ENCODE data around the gene HEPACAM2. TPM values are rescaled to one million over a fixed set of nuclear protein-coding genes. Genes with fewer than 3 reads are reported as not detected.
A peak's percentile ranks its signal among the peaks of the same experiment; 100 is the strongest.

HEPACAM2 gene
- polyA plus RNA-seq (2013, experiment 1 of 2; ENCODE audit: insufficient read length): not detected
- not detected for polyA plus RNA-seq (2013, experiment 2 of 2; ENCODE audit: insufficient read length)

DNA sequence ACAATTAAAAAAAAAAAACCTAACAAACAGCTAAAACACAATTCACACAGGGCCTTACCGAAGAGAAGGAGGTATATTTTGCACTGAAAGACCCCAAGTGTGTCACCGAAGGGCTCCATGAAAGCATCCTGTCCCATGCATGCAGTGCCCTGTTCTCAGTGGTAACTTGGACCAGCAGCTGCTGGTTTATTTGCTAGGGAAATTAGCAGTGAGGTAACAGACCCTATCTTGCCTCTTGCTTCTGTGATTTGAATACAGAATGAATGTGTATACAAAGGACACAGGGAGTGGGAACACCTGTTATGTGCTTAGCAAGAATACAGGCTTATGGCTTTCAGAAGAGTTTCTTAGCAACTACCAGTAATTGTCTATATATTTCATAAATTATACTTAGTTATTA, at the start of gene HEPACAM2:
HEPACAM2 (minus strand) TSS at position 160 of the 400 bp plus-strand sequence.
- DNase-seq: no peak

DNA sequence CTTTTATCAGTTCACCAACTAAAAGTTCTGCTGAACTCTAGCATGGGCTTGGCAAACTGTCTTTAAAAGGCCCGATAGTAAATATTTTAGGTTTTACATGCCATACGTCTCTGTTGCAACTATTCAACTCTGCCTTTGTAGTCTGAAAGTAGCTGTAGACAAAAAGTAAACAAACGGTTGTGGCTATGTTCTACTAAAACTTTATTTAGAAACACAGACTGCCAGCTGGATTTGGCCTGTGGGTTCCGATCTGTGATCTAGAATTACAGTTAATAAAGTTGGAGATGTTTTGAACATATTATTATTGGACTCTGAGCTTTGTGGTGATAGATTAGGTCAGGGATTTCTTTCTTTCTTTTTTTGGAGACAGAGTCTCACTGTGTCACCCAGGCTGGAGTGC, 39.0 kb upstream of the HEPACAM2 start:
- DNase-seq: no peak

DNA sequence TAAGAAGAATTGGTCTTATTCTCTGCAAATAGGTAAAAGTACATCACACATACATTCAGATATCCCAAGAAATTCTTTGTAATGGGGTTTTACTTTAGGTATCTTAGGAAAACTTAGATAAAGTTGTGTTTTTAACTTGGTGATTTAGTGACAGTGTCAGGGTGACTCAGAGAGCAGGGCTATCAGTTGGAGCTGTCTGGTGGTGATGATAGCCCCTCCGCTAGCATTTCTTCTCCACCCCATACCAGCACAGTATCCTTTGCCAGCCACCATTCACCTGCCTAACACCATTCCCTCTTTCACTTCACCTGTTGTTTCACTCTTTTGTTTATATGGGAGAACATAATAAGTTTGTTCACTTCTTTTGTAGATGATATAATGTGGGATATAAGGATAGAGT, 36.3 kb upstream of the HEPACAM2 start:
- DNase-seq: no peak

DNA sequence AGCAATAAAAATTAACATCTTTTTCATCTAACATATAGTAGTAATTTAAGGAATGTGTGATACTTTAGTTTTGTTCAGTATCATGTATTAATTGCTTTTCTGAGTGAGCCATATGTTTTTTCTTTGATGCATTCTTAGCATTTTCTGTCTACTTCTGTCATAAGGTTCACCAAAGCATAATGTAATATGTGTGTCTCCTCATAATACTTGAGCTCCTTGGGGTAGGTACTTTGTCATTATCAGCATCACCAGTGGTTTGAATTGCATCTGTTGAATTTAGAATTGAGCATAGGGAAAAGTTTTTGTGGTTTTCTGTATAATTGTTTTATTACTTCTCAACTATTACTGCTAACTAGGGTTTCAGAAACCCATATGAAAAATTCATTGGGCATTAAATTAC, 32.4 kb upstream of the HEPACAM2 start:
- peak; percentile 8 for DNase-seq

DNA sequence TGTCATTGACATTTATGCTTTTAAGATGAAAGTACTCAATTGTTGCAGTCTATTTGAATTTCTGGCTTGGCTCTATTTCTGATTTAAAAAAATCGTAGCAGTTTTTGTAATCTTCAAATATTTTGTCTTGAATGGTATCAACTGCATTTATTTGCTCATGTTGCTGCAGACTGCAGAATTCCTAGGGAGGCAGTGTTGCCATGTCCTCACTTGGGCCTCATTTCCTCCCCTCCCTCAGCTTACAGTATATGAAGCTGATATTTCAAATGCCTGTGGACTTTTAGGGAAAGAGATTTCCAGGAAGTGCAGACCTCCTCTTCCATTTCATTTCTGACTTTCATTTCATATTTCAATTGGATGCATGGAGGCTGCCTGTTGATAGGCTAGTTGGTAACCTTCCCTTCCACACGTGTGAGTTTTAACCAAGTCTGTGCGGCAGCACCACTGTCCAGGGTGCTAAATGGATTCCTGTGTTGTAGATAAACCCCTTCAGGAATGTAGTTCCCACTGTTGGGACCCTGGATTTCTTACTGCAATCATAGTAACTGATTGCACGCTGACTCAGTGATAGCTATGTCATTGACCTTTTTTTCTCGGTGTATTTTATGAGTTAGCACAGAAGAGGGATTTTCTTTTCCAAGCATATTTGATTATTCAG, 23.4 kb upstream of the HEPACAM2 start:
- peak; percentile 57 for DNase-seq

DNA sequence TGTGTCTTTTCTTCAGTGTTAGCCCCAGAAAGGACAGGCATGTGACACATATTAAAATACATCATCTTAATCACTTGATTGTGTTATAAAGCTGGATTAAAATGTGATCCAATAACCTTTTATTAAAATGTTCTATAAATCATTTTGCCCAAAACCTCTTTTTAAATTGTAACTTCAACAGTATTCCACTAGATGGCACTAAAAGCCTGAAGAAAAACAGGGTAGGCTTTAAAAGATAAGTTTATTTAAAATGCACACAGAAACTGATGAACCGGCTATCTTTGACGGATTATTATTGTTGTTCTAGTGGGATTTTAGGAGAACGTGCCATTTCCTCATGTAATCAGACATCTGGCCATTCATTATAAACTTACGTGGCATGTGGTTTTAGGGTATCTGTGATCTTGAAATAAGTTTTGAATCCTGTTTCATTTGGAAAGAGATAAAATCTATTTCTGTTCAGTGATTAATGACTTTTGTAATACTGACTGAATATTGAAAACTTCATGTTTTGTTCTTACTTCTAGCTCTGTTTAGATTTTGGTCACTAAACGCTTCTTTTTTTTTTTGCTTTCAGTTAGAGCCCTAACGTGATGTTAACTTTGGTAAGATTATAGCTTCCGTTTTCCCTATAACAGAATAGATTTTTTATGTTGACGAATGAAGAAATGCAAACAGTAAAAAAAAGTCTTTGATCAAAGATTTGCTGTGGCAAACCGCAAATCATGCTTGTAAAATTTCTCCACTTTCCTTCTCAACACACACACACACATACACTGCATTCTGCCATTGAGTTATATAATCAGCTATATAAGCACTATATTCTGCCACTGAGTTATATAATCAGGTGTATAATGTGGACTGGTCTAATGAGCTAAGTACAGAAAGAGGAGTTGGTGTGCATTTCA, 19.5 kb upstream of the HEPACAM2 start:
- DNase-seq: peak; percentile 48

DNA sequence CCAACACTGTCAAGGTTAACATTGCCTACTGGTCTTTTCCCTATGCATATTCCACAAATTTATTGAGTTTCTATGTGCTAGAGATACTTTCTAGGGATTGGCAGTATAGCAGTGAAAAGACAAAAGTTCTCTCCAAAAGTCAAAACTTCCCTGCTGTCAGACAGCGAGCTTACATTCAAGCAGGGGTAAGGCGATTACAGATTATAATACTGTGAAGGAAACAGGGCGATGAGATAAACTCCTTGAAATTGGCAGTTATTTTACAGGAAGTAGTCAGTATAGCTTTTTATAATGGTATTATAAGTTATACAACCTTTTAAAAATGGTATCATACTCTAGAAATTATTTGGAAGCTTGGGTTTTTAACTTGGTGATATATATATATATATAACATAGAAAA, 15.8 kb upstream of the HEPACAM2 start:
- no peak for DNase-seq

DNA sequence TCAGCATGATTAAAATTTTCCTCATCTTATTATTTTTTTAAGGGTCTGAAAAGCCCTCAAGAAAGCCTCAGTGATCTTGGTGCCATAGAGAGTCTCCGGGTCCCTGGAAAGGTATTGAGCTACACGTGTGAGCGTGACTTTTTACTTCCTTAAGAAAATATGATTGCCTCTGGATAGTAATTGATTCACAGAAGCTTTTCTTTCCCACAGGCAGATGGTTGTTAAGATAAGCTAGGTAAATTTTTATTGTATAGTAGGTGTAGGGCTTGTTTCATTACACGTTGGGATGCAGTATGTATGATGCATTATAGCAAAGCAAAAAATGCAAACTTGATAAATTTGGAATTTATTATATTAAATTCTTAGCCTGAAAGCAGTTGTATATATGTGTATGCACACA, 13.6 kb upstream of the HEPACAM2 start:
- no peak for DNase-seq

DNA sequence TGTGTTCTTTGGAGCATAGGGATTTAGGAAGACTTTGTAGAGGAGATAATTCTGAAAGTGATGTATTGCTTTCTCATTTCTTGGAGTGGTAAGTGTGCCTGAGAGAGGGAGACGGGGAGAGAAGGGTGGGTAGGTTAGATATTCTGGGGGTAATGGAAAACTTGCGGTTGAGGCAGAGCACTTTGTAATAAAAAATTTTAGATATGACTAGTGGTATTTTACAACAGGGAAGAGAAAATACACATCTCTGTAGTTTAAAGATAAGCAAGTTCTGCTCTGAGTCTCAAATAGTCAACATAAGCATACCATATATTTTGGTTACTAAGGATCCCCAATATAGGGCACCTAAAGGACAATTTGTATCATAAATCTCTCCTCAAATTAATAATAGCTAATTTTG, 12.5 kb upstream of the HEPACAM2 start:
- no peak for DNase-seq

DNA sequence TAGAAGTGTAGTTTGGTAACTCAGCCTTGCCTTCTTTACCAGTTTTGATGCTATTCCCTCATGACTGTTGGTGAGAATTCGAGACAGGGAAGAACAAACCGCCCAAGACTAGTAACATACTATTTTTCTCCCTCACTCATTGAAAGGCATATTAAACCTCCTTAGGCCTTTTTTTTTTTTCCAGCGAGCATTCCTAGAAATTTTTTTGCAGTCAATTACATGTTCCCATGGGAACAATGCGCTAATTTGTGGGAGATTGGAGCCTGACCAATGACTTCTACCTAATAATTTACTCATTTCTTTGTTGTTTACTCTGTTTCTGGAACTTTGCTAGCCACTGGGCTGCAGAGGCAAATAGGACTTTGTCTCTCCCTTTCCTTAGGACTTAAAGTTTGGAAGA, 11.9 kb upstream of the HEPACAM2 start:
- no peak for DNase-seq

DNA sequence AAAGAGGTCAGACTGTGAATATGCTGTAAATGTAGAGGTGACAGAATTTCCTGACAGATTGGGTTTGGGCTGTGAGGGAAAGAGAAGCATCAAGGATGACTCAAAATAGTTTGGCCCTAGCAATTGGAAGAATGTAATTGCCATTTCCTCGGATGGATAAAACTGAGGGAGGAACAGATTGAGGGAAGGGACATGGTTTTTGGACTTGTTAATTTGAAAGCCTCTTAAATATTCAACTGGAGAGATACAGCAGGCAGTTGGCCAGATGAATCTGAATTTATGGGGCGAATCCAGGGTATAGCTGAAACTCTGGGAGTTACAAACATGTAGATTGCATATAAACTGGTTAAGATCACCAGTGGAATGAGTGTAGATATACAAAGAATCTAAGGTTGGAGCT, 9.3 kb upstream of the HEPACAM2 start:
- no peak for DNase-seq

DNA sequence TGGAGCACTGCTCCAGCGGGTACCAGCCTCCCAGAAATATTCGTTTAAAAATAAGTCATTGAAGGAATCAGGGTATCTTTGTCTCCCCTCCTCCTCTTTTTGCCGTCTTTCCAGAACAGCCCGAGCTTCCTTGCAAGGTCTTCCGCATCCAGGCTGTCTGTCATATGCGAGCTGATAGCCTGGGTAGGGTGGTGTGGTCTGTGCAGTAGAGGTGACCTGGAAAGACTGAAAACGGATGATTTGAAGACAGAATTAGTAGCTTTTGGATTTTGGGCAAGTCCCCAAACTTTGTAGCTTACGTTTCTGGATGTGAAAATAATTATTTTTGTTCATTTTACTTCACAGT, 6.4 kb upstream of the HEPACAM2 start:
- no peak for DNase-seq

DNA sequence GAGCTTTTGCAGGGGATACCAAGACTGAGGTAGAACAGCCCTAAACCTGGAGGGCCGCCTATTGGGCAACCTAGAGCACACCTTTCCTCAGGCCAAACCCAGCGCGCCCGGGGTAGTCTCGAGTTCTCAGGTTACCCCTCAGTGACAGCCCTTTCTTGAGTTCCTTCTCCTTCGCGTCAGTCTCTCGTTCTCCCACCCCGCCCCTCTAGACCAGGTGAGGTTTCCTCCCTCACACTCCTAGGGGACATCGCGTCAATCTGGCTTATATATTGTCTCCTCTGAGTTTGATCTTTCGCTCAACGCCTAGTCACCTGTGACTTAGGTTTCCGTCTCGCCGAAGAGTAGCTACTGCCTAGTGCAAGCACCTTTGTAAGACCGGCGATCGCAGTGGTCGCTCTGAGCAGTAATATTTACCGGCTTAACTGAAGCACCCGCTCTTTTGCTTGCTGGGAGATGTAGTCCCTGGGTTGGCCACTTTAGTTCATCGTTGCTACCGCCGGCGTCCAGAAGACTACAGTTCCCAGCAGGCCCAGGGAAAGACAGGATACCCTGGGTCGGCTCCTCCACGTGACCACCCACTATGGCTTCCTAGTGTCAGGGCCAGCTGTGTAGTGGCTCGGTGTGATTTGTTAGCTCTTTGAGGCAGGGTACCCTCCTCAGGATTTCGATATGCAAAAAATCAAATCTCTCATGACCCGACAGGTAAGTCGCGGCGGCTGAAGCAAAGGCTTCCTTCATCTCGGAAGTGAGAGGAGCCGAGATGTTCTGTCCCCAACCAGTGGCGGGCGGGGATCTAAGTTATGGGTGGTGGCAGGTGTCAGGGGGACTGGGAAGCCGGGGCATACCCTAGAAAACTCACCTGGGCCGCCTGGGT, 5.8 kb upstream of the HEPACAM2 start, which contains the start of gene VPS50:
VPS50 (plus strand) TSS at position 568 of the 874 bp plus-strand sequence; CDS start at position 670, 102 bp downstream.
- peak; percentile 97 for DNase-seq

DNA sequence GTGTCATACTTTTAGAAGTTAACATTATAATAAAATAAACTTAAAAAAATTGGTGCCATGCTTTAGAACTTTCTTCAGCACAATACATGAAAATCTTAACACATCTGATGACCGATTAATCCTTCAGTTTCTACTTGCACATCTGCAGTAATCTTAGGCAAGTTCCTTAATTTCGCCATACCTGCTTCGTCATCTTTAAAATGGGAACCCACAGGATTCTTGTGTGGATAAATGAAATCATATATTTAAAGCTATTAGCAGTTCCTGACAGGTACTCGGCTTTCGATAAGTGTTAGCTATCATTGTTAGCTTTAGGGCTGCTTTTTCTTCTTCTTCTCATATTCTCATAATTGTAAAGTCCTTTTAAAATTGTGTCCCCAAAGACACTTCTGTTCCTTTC, 5.0 kb upstream of the HEPACAM2 start:
- no peak for DNase-seq

DNA sequence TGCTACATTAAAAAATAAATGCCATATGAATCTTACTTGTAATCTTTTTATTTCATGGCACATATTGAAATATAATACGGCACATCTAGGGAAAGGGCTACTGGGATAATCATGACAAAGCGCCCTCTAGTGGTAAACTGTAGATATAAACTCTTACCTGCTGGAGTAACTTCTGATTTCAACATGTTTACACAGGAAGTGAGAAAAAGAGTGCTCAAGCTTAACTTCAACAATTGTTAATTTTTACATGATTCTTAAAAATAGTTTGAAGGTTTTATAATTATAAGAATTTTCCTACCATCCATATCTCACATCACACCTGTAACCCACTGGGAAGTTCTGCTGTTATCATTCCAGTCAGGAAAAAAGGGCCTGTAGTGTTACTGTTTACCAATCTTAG, 2.0 kb upstream of the HEPACAM2 start:
- peak; percentile 61 for DNase-seq

DNA sequence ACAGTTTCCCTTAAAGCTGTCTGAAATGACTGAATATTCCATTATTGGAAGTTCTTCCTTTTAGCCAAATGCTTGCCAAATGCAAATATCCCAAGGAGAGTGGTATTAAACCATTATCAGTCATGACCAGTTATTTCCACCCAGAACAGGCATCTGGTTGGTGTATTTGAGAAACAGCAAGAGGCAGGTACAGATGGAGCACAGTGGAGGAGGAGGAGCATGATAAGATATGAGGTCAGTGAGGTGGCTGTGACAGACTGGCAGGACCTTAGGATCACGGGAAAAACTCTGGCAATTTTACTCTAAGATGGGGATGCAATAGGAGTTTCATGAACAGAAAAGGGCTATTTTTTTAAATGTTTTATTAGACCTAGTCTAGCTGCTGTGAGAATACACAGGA, 6.4 kb downstream of the HEPACAM2 start:
- no peak for DNase-seq

DNA sequence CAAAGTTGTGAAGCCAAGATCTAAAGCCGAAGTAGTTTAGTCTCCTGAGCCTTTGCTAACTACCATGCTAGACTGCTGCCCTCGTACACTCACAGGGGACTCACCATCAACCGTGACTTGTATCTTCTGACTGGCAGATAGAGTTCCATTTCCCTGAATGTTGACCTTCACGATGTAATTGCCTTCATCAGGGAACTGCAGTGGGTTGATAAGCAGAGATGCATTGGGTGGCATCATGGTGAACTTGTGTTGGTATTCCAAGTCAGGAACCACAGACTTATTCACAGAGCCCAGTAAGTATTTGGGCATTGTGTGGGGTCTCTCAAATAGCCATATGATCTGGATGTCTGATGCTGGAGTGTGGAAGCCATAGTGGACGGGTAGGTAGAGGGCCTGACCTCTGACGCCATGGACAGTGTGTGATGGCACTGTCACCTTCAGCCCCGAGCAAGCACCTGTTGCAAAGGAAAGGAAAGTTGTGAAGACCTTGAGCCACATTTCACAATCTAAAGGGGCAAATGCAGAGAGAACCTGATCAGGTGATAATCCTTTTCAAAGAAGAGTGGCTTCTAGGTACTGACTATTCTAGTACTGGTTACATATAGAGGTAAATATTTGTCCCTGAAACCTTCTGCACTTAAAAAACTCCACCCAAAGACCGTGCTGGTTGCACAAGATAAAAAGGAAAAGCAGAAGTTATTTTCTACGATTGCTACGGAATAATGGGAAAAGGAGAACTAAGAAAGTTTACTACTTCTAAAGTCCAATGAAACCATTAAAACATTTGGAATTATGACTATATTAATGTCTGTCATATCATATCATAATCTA, 7.1 kb downstream of the HEPACAM2 start:
- no peak for DNase-seq

DNA sequence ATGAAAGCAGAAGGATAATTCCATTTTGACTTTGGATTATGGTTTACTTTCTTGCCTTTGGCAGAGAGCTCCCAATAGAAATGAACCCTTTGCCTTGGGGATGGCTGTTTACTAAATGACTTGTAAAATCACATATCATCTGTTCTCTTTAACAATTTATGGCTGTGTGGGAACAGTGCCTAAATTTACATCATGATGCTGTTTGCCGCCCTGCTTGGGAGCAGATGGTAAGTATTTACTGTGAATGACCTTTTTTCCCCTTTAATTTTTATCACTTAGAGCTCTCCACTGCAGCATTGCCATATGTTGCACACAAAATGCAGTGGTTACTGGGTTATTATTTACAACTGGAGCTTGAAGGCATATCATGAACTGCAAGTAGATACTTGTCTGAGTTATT, 13.4 kb downstream of the HEPACAM2 start:
- no peak for DNase-seq

DNA sequence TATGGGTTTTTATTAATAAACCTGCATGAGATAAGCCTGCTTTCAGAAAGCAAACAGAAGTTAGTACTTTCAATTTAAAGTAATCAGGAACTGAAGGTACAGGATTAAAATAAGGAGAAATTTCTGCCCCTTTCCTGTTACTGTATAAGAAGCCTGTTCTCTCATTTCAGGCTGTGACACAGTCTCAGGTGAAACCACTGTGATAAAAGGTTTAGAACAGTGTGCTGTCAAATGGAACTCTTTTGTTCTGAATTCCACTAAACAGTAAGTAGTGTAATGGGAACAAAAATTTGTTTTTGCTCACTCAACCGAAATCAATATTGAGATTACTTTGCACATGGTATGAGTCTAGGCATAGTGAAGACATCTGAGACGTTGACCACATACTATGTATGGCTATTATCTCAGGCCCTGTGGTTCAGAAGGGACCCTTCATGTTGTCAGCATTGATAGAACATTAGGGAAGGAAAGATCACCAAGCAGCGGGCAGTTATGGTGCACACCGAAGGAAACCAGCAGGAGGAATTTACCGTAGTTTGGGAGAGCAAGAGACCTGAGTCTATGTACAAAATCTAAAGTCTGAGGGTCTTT, 14.9 kb downstream of the HEPACAM2 start:
- DNase-seq: no peak

DNA sequence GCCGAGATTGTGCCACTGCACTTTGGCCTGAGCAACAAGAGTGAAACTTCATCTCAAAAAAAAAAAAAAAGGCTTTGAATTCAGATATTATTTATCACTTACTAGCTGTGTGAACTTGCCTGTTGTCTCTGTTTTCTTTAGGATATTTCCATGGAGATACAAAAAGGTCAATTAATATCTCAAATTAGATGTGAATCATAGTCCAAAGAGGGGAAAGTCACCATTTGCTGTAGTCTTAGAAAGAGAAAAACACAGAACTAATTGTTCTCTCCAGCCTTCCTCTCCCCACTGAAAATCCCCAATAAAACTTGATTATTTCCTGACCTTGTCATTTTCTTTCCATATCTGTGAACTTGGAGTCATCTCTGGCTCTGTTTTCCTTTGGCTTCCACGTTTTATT, 21.2 kb downstream of the HEPACAM2 start:
- DNase-seq: no peak

DNA sequence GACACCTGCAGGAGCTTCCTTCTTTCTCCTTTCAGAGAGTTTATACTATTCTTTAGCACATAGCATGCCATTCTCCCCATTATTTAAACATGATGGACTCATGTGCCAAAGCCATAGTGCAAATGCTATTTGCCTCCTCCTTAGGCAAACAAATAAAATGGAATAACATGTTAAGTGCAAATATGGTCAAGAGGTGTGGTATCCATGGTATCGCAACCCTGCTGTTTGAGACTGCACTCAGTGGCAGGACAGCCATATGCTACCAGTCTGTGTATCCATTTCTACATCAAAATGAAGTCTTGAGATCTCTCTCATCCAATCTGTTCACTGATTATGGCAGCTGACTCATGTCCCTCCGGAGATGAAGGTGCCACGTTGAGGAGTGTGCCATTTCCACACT, 22.8 kb downstream of the HEPACAM2 start:
- DNase-seq: no peak
